WTC11 (cell line): Measurements from ENCODE around the gene RAPGEF5. TPM values are rescaled to one million over a fixed set of nuclear protein-coding genes. Genes with fewer than 3 reads are reported as not detected.

Experiments
- ATAC-seq: fragments of 200-7000 bp; cut with Tn5 transposase; 2 replicates; pipeline ENCODE4 v1.10.0; 2021; ENCODE audit warnings: mild to moderate bottlenecking, moderate library complexity
- CTCF ChIA-PET: fragments of 300-600 bp; sonication (Branson Sonifier 250); formaldehyde crosslinking; loops from one replicate; lab custom pipeline; 2021; ENCODE audit warnings: antibody characterized with exemption; lab: Charles Lee
- POLR2A ChIA-PET: fragments of 350-600 bp; sonication (Branson Sonifier 250); formaldehyde crosslinking; loops from one replicate; lab custom pipeline; 2021; ENCODE audit warnings: antibody characterized with exemption; lab: Charles Lee
- DNase-seq: peaks from one replicate; pipeline ENCODE4 v3.0.0; 2021; ENCODE audit warnings: low spot score
- H3K27ac Mint-ChIP-seq: 2 replicates; pipeline ENCODE4 v1.8.0; 2021; ENCODE audit warnings: mixed read lengths
- H3K27me3 Mint-ChIP-seq: 2 replicates; pipeline ENCODE4 v1.8.0; 2021; ENCODE audit warnings: low read depth, mild to moderate bottlenecking, moderate library complexity, mixed read lengths
- H3K36me3 Mint-ChIP-seq: 2 replicates; pipeline ENCODE4 v1.8.0; 2021; ENCODE audit warnings: mixed read lengths
- H3K4me1 Mint-ChIP-seq: 2 replicates; pipeline ENCODE4 v1.8.0; 2022; ENCODE audit warnings: mixed read lengths
- H3K4me3 Mint-ChIP-seq: 2 replicates; pipeline ENCODE4 v1.8.0; 2021; ENCODE audit warnings: mild to moderate bottlenecking, moderate library complexity, mixed read lengths
- H3K9me3 Mint-ChIP-seq: 2 replicates; pipeline ENCODE4 v1.8.0; 2021; ENCODE audit warnings: mixed read lengths
- ATF2 ChIP-seq: sonication (generic); formaldehyde crosslinking; IDR thresholded peaks from 2 replicates; pipeline ENCODE4 v1.8.1; 2022; ENCODE audit warnings: low read depth, missing genetic modification reagents, borderline replicate concordance
- CREB1 ChIP-seq: sonication (generic); formaldehyde crosslinking; IDR thresholded peaks from 2 replicates; pipeline ENCODE4 v1.8.0; 2023; ENCODE audit warnings: mild to moderate bottlenecking, missing genetic modification reagents
- FOXK1 ChIP-seq: sonication (generic); formaldehyde crosslinking; IDR thresholded peaks from 2 replicates; pipeline ENCODE4 v1.8.0; 2022; ENCODE audit warnings: mild to moderate bottlenecking, moderate library complexity, missing genetic modification reagents
- HMGA2 ChIP-seq: fragments of 250-450 bp; sonication (Bioruptor Pico); IDR thresholded peaks from 2 replicates; pipeline ENCODE4 v1.4.0; 2021; ENCODE audit warnings: mild to moderate bottlenecking, moderate library complexity
- NR1H2 ChIP-seq: sonication (generic); formaldehyde crosslinking; IDR thresholded peaks from 2 replicates; pipeline ENCODE4 v1.9.0; 2021; ENCODE audit warnings: mild to moderate bottlenecking, moderate library complexity, missing genetic modification reagents
- NR2C2 ChIP-seq: sonication (generic); formaldehyde crosslinking; IDR thresholded peaks from 2 replicates; pipeline ENCODE4 v1.8.0; 2022; ENCODE audit warnings: mild to moderate bottlenecking, missing genetic modification reagents
- PRDM15 ChIP-seq: sonication (generic); formaldehyde crosslinking; IDR thresholded peaks from 2 replicates; pipeline ENCODE4 v1.8.0; 2022; ENCODE audit warnings: missing genetic modification reagents
- TEAD1 ChIP-seq: sonication (generic); formaldehyde crosslinking; IDR thresholded peaks from 2 replicates; pipeline ENCODE4 v1.8.0; 2022; ENCODE audit warnings: mild to moderate bottlenecking, missing genetic modification reagents
- ZNF121 ChIP-seq: sonication (generic); formaldehyde crosslinking; IDR thresholded peaks from 2 replicates; pipeline ENCODE4 v1.8.0; 2023; ENCODE audit warnings: missing genetic modification reagents
- ZNF281 ChIP-seq: sonication (generic); formaldehyde crosslinking; IDR thresholded peaks from 2 replicates; pipeline ENCODE4 v1.8.0; 2023; ENCODE audit warnings: mild to moderate bottlenecking, missing genetic modification reagents
- ZNF425 ChIP-seq: fragments of 250-450 bp; sonication (Bioruptor Pico); conservative IDR thresholded peaks from 2 replicates; pipeline ENCODE4 v1.9.0; 2021; ENCODE audit warnings: mild to moderate bottlenecking
- total RNA-seq: library from RNA; stranded (reverse); gene quantifications from 3 replicates; pipeline ENCODE4 v1.2.3, GENCODE V29; 2021
- TF ChIP-seq, protein P1 (sequence below): sonication (generic); formaldehyde crosslinking; IDR thresholded peaks from 2 replicates; pipeline ENCODE4 v1.8.0; 2023; ENCODE audit warnings: missing genetic modification reagents
- TF ChIP-seq, protein P2 (sequence below): sonication (generic); formaldehyde crosslinking; IDR thresholded peaks from 2 replicates; pipeline ENCODE4 v1.8.1; 2022; ENCODE audit warnings: mild to moderate bottlenecking, moderate library complexity, missing genetic modification reagents

RAPGEF5 gene
- total RNA-seq, 1 experiment from 2014 or later: 12.3 TPM

GRCh38 chr7:22363756-22364422, 6.9 kb upstream of the RAPGEF5 start:
- H3K36me3 Mint-ChIP-seq: no peaks in the 10 kb centered on the region
- no peaks in the 10 kb centered on the region for H3K4me1 Mint-ChIP-seq
- DNase-seq: no peak
- ChIA-PET POLR2A (no interaction called here), CTCF (interaction anchor here (0.9 kb wide), 1 partner anchor 8 kb away, joined by 3 read pairs; no protein-coding TSS in a partner anchor)
- H3K4me3 Mint-ChIP-seq: no peak overlapping the region
- H3K27me3 Mint-ChIP-seq: peaks cover 6% of the 10 kb centered on the region
- no peak for ATAC-seq
- no peaks in the 10 kb centered on the region for H3K9me3 Mint-ChIP-seq
- TF ChIP-seq NR2C2 (CRISPR knock-in tag) (no peak), ZNF281 (no peak), ZNF425 (CRISPR knock-in tag) (no peak), ZNF121 (CRISPR knock-in tag) (no peak), FOXK1 (CRISPR knock-in tag) (no peak), ATF2 (CRISPR knock-in tag) (no peak), NR1H2 (CRISPR knock-in tag) (no peak), TEAD1 (CRISPR knock-in tag) (no peak), HMGA2 (CRISPR knock-in tag) (no peak), PRDM15 (CRISPR knock-in tag) (no peak), CREB1 (CRISPR knock-in tag) (no peak)
- TF ChIP-seq, protein P1, sequence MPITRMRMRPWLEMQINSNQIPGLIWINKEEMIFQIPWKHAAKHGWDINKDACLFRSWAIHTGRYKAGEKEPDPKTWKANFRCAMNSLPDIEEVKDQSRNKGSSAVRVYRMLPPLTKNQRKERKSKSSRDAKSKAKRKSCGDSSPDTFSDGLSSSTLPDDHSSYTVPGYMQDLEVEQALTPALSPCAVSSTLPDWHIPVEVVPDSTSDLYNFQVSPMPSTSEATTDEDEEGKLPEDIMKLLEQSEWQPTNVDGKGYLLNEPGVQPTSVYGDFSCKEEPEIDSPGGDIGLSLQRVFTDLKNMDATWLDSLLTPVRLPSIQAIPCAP (CRISPR knock-in tag): no peak
- TF ChIP-seq, protein P2, sequence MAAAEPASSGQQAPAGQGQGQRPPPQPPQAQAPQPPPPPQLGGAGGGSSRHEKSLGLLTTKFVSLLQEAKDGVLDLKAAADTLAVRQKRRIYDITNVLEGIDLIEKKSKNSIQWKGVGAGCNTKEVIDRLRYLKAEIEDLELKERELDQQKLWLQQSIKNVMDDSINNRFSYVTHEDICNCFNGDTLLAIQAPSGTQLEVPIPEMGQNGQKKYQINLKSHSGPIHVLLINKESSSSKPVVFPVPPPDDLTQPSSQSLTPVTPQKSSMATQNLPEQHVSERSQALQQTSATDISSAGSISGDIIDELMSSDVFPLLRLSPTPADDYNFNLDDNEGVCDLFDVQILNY (CRISPR knock-in tag): no peak
- TF ChIP-seq, all 79 proteins: peak for 0
- H3K27ac Mint-ChIP-seq: no peak overlapping the region
